Adrenal gland (tissue), 5 donors: Measurements from ENCODE around the gene RPL4.
"Not testable (repeated sequence)": the region's sequence is repeated elsewhere in the genome, so short reads cannot be mapped to it uniquely, and the experiment has no call there.

Source experiments
- CTCF ChIP-seq, 6 experiments: fragments of 450-650 bp in 4 of 6; fragments of 200-600 bp in 2 of 6; sonication (generic) in 1 of 6; IDR thresholded peaks; 1 replicate in 5 of 6; 2 replicates in 1 of 6; pipeline versions ENCODE4 v1.5.1 to v1.8.0; 2016 to 2021; ENCODE audit warnings: antibody characterized with exemption in 6 of 6, mild to moderate bottlenecking in 2 of 6, moderate library complexity in 1 of 6
- POLR2A ChIP-seq, 2 donors: fragments of 450-650 bp; IDR thresholded peaks; one replicate each; pipeline ENCODE4 v1.6.1; 2017; ENCODE audit warnings: antibody characterized with exemption in 2 of 2, mild to moderate bottlenecking in 2 of 2, moderate library complexity in 1 of 2
- donor health status: DM: no; HTN: no; CAD: no.

GRCh38 chr15:66500346-66500745 lies 4.3 kb downstream of the RPL4 start:
- not testable (repeated sequence) for TF ChIP-seq POLR2A, CTCF (IDR thresholded peaks at IDR 0.05)
